GM19372 (cell line): ENCODE results near the gene FBXW2.
"Not testable (repeated sequence)": the region's sequence is repeated elsewhere in the genome, so short reads cannot be mapped to it uniquely, and the experiment has no call there.

Experiments
- ATAC-seq: cut with Tn5 transposase; IDR thresholded peaks from one replicate; pipeline ENCODE4 v1.9.1; 2021; ENCODE audit warnings: mild to moderate bottlenecking, low read depth, moderate library complexity; ENCODE audit not compliant: unreplicated experiment

FBXW2 gene

GRCh38 chr9:120792898-120793765 is at the start of gene FBXW2:
Gene FBXW2 (minus strand): TSS chr9:120793416. CDS start chr9:120788258, 5,158 bp downstream.
- peak; percentile 94 for ATAC-seq

GRCh38 chr9:120841930-120842684 is 48.9 kb upstream of the FBXW2 start:
- ATAC-seq, result no peak

- no peak for ATAC-seq
These were observed 45.9 kb upstream of the FBXW2 start for GRCh38 chr9:120839146-120839545.

GRCh38 chr9:120837921-120838320 is 44.7 kb upstream of the FBXW2 start:
- no peak for ATAC-seq

- no peak for ATAC-seq
These were observed 40.1 kb upstream of the FBXW2 start for GRCh38 chr9:120833325-120833724.

GRCh38 chr9:120832807-120833206 is 39.6 kb upstream of the FBXW2 start:
- no peak for ATAC-seq

GRCh38 chr9:120830865-120831264 is 37.6 kb upstream of the FBXW2 start:
- no peak for ATAC-seq

GRCh38 chr9:120830151-120830550 is 36.9 kb upstream of the FBXW2 start:
- no peak for ATAC-seq

GRCh38 chr9:120829650-120830049 is 36.4 kb upstream of the FBXW2 start:
- no peak for ATAC-seq

- ATAC-seq, result no peak
These were observed 26.9 kb upstream of the FBXW2 start for GRCh38 chr9:120820095-120820494.

- ATAC-seq, result no peak
These were observed 25.4 kb upstream of the FBXW2 start for GRCh38 chr9:120818595-120818994.

GRCh38 chr9:120815075-120815474 is 21.9 kb upstream of the FBXW2 start:
- no peak for ATAC-seq

- ATAC-seq, result no peak
These were observed 15.7 kb upstream of the FBXW2 start for GRCh38 chr9:120808931-120809330.

- no peak for ATAC-seq
These were observed 14.6 kb upstream of the FBXW2 start for GRCh38 chr9:120807607-120808379.

- ATAC-seq, result not testable (repeated sequence)
These were observed 11.7 kb upstream of the FBXW2 start for GRCh38 chr9:120804784-120805363.

- ATAC-seq, result no peak
These were observed 8.2 kb upstream of the FBXW2 start for GRCh38 chr9:120801441-120801840.

- no peak for ATAC-seq
These were observed 2.1 kb downstream of the FBXW2 start for GRCh38 chr9:120791161-120791560.

- no peak for ATAC-seq
These were observed 5.3 kb downstream of the FBXW2 start for GRCh38 chr9:120787933-120788332.

- ATAC-seq, result no peak
These were observed 9.6 kb downstream of the FBXW2 start for GRCh38 chr9:120783602-120784047.

GRCh38 chr9:120781236-120781635 is 12.0 kb downstream of the FBXW2 start:
- no peak for ATAC-seq
